GM12878 (cell line): ENCODE data around the gene LAMB1. TPM values are rescaled to one million over a fixed set of nuclear protein-coding genes. Genes with fewer than 3 reads are reported as not detected.

Experiments used
- ATAC-seq: fragments of 200-7000 bp; cut with Tn5 transposase; 3 replicates; pipeline ENCODE4 v1.9.1; 2020; ENCODE audit warnings: mild to moderate bottlenecking, moderate library complexity
- BruUV-seq: library from RNA; stranded (reverse); fragments of 400-500 nt; replicated peaks from 2 replicates; lab custom pipeline; 2021; lab: Mats Ljungman, UMichigan
- CTCF ChIA-PET: fragments of 300-600 bp; sonication (Branson Sonifier 250); formaldehyde crosslinking; extraction: SDS; loops from one replicate; lab custom pipeline; 2021; ENCODE audit warnings: inconsistent platforms; lab: Yijun Ruan, JAX
- POLR2A ChIA-PET: fragments of 350-600 bp; formaldehyde crosslinking; extraction: SDS; loops from one replicate; lab custom pipeline; 2021; ENCODE audit warnings: inconsistent platforms; lab: Charles Lee
- RAD21 ChIA-PET: fragments of 300-600 bp; sonication (Branson Sonifier 250); formaldehyde crosslinking; loops from one replicate; lab custom pipeline; 2023; ENCODE audit warnings: antibody characterized with exemption; ENCODE audit not compliant: unreplicated experiment; lab: Charles Lee
- SMC1A ChIA-PET: fragments of 300-600 bp; sonication (Branson Sonifier 250); formaldehyde crosslinking; loops from one replicate; lab custom pipeline; 2023; ENCODE audit not compliant: unreplicated experiment, uncharacterized antibody; lab: Charles Lee
- DNase-seq: peaks from one replicate; pipeline ENCODE4 v3.0.0-alpha.2; 2011; ENCODE audit warnings: low read depth, low spot score
- FAIRE-seq: peaks from 3 replicates; lab custom pipeline; 2011; peaks lifted over from hg19 to GRCh38; lab: Jason Lieb, UNC
- H2AFZ ChIP-seq: 2 replicates; pipeline ENCODE4 v1.6.0; 2011; ENCODE audit warnings: low read depth, low read length, control low read depth; ENCODE audit not compliant: control insufficient read depth
- H3K27ac ChIP-seq: 2 replicates; pipeline ENCODE4 v1.5.1; 2011; ENCODE audit warnings: control low read depth; ENCODE audit not compliant: control insufficient read depth, insufficient read depth
- H3K27me3 ChIP-seq, 2 experiments: replicated peaks in 1 of 2; 2 replicates each; pipeline versions ENCODE4 v1.6.0 to v1.6.1; 2011; ENCODE audit warnings: low read length in 1 of 2; ENCODE audit not compliant: control insufficient read depth in 2 of 2, insufficient read depth in 2 of 2
- H3K36me3 ChIP-seq, 2 experiments: 2 replicates each; pipeline ENCODE4 v1.5.1; 2011; ENCODE audit warnings: low read length in 1 of 2; ENCODE audit not compliant: control insufficient read depth in 2 of 2, insufficient read depth in 2 of 2
- H3K4me1 ChIP-seq: 2 replicates; pipeline ENCODE4 v1.6.1; 2011; ENCODE audit warnings: mild to moderate bottlenecking, low read length, moderate library complexity, mixed read lengths; ENCODE audit not compliant: control insufficient read depth, insufficient read depth
- H3K4me2 ChIP-seq: 2 replicates; pipeline ENCODE4 v1.6.0; 2011; ENCODE audit warnings: control low read depth; ENCODE audit not compliant: control insufficient read depth, insufficient read depth
- H3K4me3 ChIP-seq: fragments of 200-600 bp; sonication (generic); 2 replicates; pipeline ENCODE4 v1.5.1; 2016
- H3K79me2 ChIP-seq: 2 replicates; pipeline ENCODE4 v1.6.0; 2011; ENCODE audit warnings: low read length; ENCODE audit not compliant: control insufficient read depth, insufficient read depth
- H3K9ac ChIP-seq: 2 replicates; pipeline ENCODE4 v1.8.0; 2011; ENCODE audit warnings: low read length, control low read depth, mixed read lengths; ENCODE audit not compliant: control insufficient read depth, insufficient read depth
- H3K9me3 ChIP-seq: replicated peaks from 3 replicates; pipeline ENCODE4 v1.5.1; 2011; ENCODE audit warnings: mild to moderate bottlenecking, low read length; ENCODE audit not compliant: control insufficient read depth, insufficient read depth
- H4K20me1 ChIP-seq: 2 replicates; pipeline ENCODE4 v1.6.0; 2011; ENCODE audit not compliant: control insufficient read depth, insufficient read depth
- BMI1 ChIP-seq: fragments of 450-650 bp; IDR thresholded peaks from 2 replicates; pipeline ENCODE4 v1.6.1; 2016; ENCODE audit warnings: mild to moderate bottlenecking, moderate library complexity, borderline replicate concordance
- CREM ChIP-seq: IDR thresholded peaks from 2 replicates; pipeline ENCODE4 v1.6.1; 2014; ENCODE audit warnings: antibody characterized with exemption, low read depth
- EED ChIP-seq: sonication (generic); IDR thresholded peaks from 2 replicates; pipeline ENCODE4 v1.6.1; 2016; ENCODE audit warnings: antibody characterized with exemption, low read depth
- LARP7 ChIP-seq: fragments of 450-650 bp; IDR thresholded peaks from 2 replicates; pipeline ENCODE4 v1.6.1; 2017; ENCODE audit warnings: mild to moderate bottlenecking
- NR2C1 ChIP-seq: fragments of 450-650 bp; IDR thresholded peaks from 2 replicates; pipeline ENCODE4 v1.6.1; 2017; ENCODE audit warnings: antibody characterized with exemption, mild to moderate bottlenecking, moderate library complexity
- SUPT20H ChIP-seq: IDR thresholded peaks from 2 replicates; pipeline ENCODE4 v1.6.1; 2011; ENCODE audit warnings: low read depth, mild to moderate bottlenecking, low read length, moderate library complexity, borderline replicate concordance; ENCODE audit not compliant: control insufficient read depth
- YBX1 ChIP-seq: fragments of 450-650 bp; IDR thresholded peaks from 2 replicates; pipeline ENCODE4 v1.6.1; 2016; ENCODE audit warnings: antibody characterized with exemption
- ZNF217 ChIP-seq: fragments of 450-650 bp; IDR thresholded peaks from 2 replicates; pipeline ENCODE4 v1.6.1; 2017; ENCODE audit warnings: antibody characterized with exemption, mild to moderate bottlenecking
- WGBS: methylation state at CpG from one replicate; pipeline ENCODE4 v1.1.6; 2016; ENCODE audit warnings: low lambda C conversion rate; ENCODE audit not compliant: insufficient replicate concordance, insufficient coverage; ENCODE audit errors: missing lambda C conversion rate; 5-methylcytosine and 5-hydroxymethylcytosine counted together
- in situ Hi-C: fragments of 300-500 bp; cut with MboI; formaldehyde crosslinking; loops from 9 replicates; pipeline ENCODE4 v1.14.3; 2018; ENCODE audit warnings: mixed read lengths
- intact Hi-C: fragments of 100-400 bp; cut with micrococcal nuclease; formaldehyde crosslinking; loops from one replicate; pipeline ENCODE4 v1.14.2; 2022; ENCODE audit not compliant: unreplicated experiment
- polyA plus RNA-seq, 11 experiments: library from polyadenylated mRNA; depleted of rRNA in 4 of 11; unstranded in 6 of 11; stranded (reverse) in 5 of 11; fragments of >200 nt; fragmentation: Nextera tagmentation in 4 of 11; fragmentation: Illumina TruSeq in 1 of 11; extraction: Ambion mirVana in 4 of 11; extraction: Trizol in 1 of 11; gene quantifications; 1 replicate in 1 of 11; 2 replicates in 10 of 11; pipeline versions ENCODE4 v1.2.1 to v1.2.3, GENCODE V29; 2011 to 2016; ENCODE audit warnings: inconsistent platforms in 2 of 11, missing spikeins in 2 of 11, low read depth in 1 of 11
- total RNA-seq, 4 experiments: library from RNA; depleted of rRNA in 3 of 4; stranded (reverse); fragments of >200 nt in 3 of 4; fragmentation: Illumina TruSeq in 1 of 4; extraction: Trizol in 1 of 4; gene quantifications; 2 replicates each; pipeline versions ENCODE4 v1.2.1 to v1.2.3, GENCODE V29; 2013 to 2021
- TF ChIP-seq, protein P1 (sequence below): fragments of 450-650 bp; IDR thresholded peaks from 2 replicates; pipeline ENCODE4 v1.6.1; 2017; ENCODE audit warnings: borderline replicate concordance
- TF ChIP-seq, protein P2 (sequence below): fragments of 450-650 bp; IDR thresholded peaks from 2 replicates; pipeline ENCODE4 v1.6.1; 2016; ENCODE audit warnings: mild to moderate bottlenecking, moderate library complexity, borderline replicate concordance

Gene LAMB1
- total and polyA plus RNA-seq, 10 of the 15 experiments (the other 5 are each of a cell fraction or from before 2014, with no cell fraction given) = 0.05 to 2.2 (median 1.2) TPM; not detected in 4

GRCh38 chr7:108014747-108015682 lies 12.1 kb upstream of the LAMB1 start:
- ChIA-PET RAD21 (interaction anchor here (0.6 kb wide), 1 partner anchor 131 kb away, joined by 3 read pairs; no protein-coding TSS in a partner anchor), CTCF (interaction anchor here (0.6 to 2.0 kb wide), 7 partner anchors 9 to 132 kb away, joined by 3 to 6 read pairs (median 3); no protein-coding TSS in a partner anchor), SMC1A (interaction anchor here (0.6 to 3.5 kb wide), 6 partner anchors 11 to 858 kb away, joined by 3 to 15 read pairs (median 4); no protein-coding TSS in a partner anchor), POLR2A (no interaction called here)
- Histone ChIP-seq H3K27me3 (peaks cover 3 to 4% of the 10 kb centered on the region in 2 experiments; a peak in 3 of 4 replicates), H2AFZ (no peak overlapping the region), H3K9ac (no peak overlapping the region), H3K4me1 (no peaks in the 10 kb centered on the region), H3K4me3 (no peak overlapping the region), H3K27ac (no peak overlapping the region), H3K79me2 (no peaks in the 10 kb centered on the region), H3K4me2 (no peak overlapping the region), H3K9me3 (no peaks in the 10 kb centered on the region), H3K36me3 (no peaks in the 10 kb centered on the region), H4K20me1 (no peaks in the 10 kb centered on the region)
- TF ChIP-seq LARP7 = no peak
- TF ChIP-seq, protein P1, sequence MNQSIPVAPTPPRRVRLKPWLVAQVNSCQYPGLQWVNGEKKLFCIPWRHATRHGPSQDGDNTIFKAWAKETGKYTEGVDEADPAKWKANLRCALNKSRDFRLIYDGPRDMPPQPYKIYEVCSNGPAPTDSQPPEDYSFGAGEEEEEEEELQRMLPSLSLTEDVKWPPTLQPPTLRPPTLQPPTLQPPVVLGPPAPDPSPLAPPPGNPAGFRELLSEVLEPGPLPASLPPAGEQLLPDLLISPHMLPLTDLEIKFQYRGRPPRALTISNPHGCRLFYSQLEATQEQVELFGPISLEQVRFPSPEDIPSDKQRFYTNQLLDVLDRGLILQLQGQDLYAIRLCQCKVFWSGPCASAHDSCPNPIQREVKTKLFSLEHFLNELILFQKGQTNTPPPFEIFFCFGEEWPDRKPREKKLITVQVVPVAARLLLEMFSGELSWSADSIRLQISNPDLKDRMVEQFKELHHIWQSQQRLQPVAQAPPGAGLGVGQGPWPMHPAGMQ = no peak
- TF ChIP-seq EED = no peak
- no peak for TF ChIP-seq CREM
- TF ChIP-seq SUPT20H = no peak
- TF ChIP-seq YBX1 = no peak
- no peak for TF ChIP-seq ZNF217
- TF ChIP-seq BMI1 = no peak
- TF ChIP-seq NR2C1 = no peak
- TF ChIP-seq, protein P2, sequence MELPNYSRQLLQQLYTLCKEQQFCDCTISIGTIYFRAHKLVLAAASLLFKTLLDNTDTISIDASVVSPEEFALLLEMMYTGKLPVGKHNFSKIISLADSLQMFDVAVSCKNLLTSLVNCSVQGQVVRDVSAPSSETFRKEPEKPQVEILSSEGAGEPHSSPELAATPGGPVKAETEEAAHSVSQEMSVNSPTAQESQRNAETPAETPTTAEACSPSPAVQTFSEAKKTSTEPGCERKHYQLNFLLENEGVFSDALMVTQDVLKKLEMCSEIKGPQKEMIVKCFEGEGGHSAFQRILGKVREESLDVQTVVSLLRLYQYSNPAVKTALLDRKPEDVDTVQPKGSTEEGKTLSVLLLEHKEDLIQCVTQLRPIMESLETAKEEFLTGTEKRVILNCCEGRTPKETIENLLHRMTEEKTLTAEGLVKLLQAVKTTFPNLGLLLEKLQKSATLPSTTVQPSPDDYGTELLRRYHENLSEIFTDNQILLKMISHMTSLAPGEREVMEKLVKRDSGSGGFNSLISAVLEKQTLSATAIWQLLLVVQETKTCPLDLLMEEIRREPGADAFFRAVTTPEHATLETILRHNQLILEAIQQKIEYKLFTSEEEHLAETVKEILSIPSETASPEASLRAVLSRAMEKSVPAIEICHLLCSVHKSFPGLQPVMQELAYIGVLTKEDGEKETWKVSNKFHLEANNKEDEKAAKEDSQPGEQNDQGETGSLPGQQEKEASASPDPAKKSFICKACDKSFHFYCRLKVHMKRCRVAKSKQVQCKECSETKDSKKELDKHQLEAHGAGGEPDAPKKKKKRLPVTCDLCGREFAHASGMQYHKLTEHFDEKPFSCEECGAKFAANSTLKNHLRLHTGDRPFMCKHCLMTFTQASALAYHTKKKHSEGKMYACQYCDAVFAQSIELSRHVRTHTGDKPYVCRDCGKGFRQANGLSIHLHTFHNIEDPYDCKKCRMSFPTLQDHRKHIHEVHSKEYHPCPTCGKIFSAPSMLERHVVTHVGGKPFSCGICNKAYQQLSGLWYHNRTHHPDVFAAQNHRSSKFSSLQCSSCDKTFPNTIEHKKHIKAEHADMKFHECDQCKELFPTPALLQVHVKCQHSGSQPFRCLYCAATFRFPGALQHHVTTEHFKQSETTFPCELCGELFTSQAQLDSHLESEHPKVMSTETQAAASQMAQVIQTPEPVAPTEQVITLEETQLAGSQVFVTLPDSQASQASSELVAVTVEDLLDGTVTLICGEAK = no peak
- no TSS peak for BruUV-seq
- intact Hi-C loops (no loop called here), in situ Hi-C loops (no loop called here)
- DNase-seq = no peak
- ATAC-seq = no peak
- 16% methylated on average over 6 of the region's 6 CpGs for WGBS
- FAIRE-seq = no peak
